Measurements from ENCODE around the gene PPP2R2C. TPM values are rescaled to one million over a fixed set of nuclear protein-coding genes. Genes with fewer than 3 reads are reported as not detected.

The PPP2R2C gene
- total RNA-seq, 4 donors from 2014 or later: 50.7 to 81.3 (median 62.0) TPM

- intact Hi-C loops (cut with DNase I; ENCODE audit: low total_unique reads): no loop called here
These were observed 171.2 kb downstream of the PPP2R2C start for GRCh38 chr4:6301051-6301731.

GRCh38 chr4:6300359-6300758 lies 172.1 kb downstream of the PPP2R2C start:
- intact Hi-C loops (cut with DNase I; ENCODE audit: low total_unique reads): no loop called here
- no peak for TF ChIP-seq CTCF (IDR thresholded peaks at IDR 0.05)
- no peak for TF ChIP-seq POLR2A (IDR thresholded peaks at IDR 0.05)
- no peak for DNase-seq (ENCODE audit: low spot score in 2 of 2)
- WGBS, 2 donors: 85 to 90% methylated on average over 11 of the region's 11 CpGs
- no peak overlapping the region for H3K4me3 ChIP-seq (ENCODE audit: low read depth, poor library complexity, severe bottlenecking)

More at GRCh38 chr4:6301051-6301731, 171.2 kb downstream of the PPP2R2C start:
- DNase-seq (ENCODE audit: low spot score in 2 of 2): no peak
- TF ChIP-seq CTCF (IDR thresholded peaks at IDR 0.05): no peak
- TF ChIP-seq POLR2A (IDR thresholded peaks at IDR 0.05): no peak
- H3K4me3 ChIP-seq (ENCODE audit: low read depth, poor library complexity, severe bottlenecking): no peak overlapping the region
- WGBS, 2 donors: 91 to 94% methylated on average over 31 to 35 of the region's 35 CpGs

GRCh38 chr4:6299875-6300274 lies 172.5 kb downstream of the PPP2R2C start:
- no peak overlapping the region for H3K4me3 ChIP-seq (ENCODE audit: low read depth, poor library complexity, severe bottlenecking)
- 90 to 94% methylated on average over 12 of the region's 12 CpGs for WGBS, 2 donors
- TF ChIP-seq CTCF (IDR thresholded peaks at IDR 0.05) (no peak), POLR2A (IDR thresholded peaks at IDR 0.05) (no peak)
- DNase-seq (ENCODE audit: low spot score in 2 of 2): no peak
- intact Hi-C loops (cut with DNase I; ENCODE audit: low total_unique reads): no loop called here

GRCh38 chr4:6298852-6299251 lies 173.6 kb downstream of the PPP2R2C start:
- DNase-seq (ENCODE audit: low spot score in 2 of 2): no peak
- intact Hi-C loops (cut with DNase I; ENCODE audit: low total_unique reads): no loop called here
- WGBS, 2 donors: 86 to 93% methylated on average over 5 to 6 of the region's 6 CpGs
- no peak overlapping the region for H3K4me3 ChIP-seq (ENCODE audit: low read depth, poor library complexity, severe bottlenecking)
- no peak for TF ChIP-seq CTCF (IDR thresholded peaks at IDR 0.05)
- TF ChIP-seq POLR2A (IDR thresholded peaks at IDR 0.05): no peak

GRCh38 chr4:6298035-6298434 lies 174.4 kb downstream of the PPP2R2C start:
- intact Hi-C loops (cut with DNase I; ENCODE audit: low total_unique reads): no loop called here
- WGBS, 2 donors: 78 to 90% methylated on average over 13 of the region's 13 CpGs
- no peak for DNase-seq (ENCODE audit: low spot score in 2 of 2)
- TF ChIP-seq POLR2A (IDR thresholded peaks at IDR 0.05) (no peak), CTCF (IDR thresholded peaks at IDR 0.05) (no peak)
- H3K4me3 ChIP-seq (ENCODE audit: low read depth, poor library complexity, severe bottlenecking): no peak overlapping the region
